ENCODE results near the gene AGAP1. TPM values are rescaled to one million over a fixed set of nuclear protein-coding genes. Genes with fewer than 3 reads are reported as not detected.
A peak's percentile ranks its signal among the peaks of the same experiment; 100 is the strongest.

AGAP1 gene
- total RNA-seq, 1 donor from 2014 or later: 47.2 TPM

- Mint-ChIP-seq H3K4me3 (ENCODE audit: low read depth) (no peak overlapping the region), H3K36me3 (ENCODE audit: insufficient read depth) (no peaks in the 10 kb centered on the region), H3K27me3 (no peaks in the 10 kb centered on the region), H3K4me1 (ENCODE audit: low read depth) (peaks cover 7% of the 10 kb centered on the region), H3K9me3 (ENCODE audit: low read depth) (peaks cover 6% of the 10 kb centered on the region), H3K27ac (no peak overlapping the region)
- DNase-seq (ENCODE audit: low spot score, unreplicated experiment): no peak
- no peak for TF ChIP-seq CTCF (IDR thresholded peaks at IDR 0.05; ENCODE audit: unreplicated experiment)
These were observed 39.4 kb downstream of the AGAP1 start for GRCh38 chr2:235533198-235533597.

GRCh38 chr2:235533616-235534385 is 40.0 kb downstream of the AGAP1 start:
- Mint-ChIP-seq H3K27me3 (no peaks in the 10 kb centered on the region), H3K4me3 (ENCODE audit: low read depth) (no peak overlapping the region), H3K36me3 (ENCODE audit: insufficient read depth) (no peaks in the 10 kb centered on the region), H3K27ac (no peak overlapping the region), H3K4me1 (ENCODE audit: low read depth) (peaks cover 7% of the 10 kb centered on the region), H3K9me3 (ENCODE audit: low read depth) (peaks cover 6% of the 10 kb centered on the region)
- no peak for TF ChIP-seq CTCF (IDR thresholded peaks at IDR 0.05; ENCODE audit: unreplicated experiment)
- no peak for DNase-seq (ENCODE audit: low spot score, unreplicated experiment)

- Mint-ChIP-seq H3K4me1 (ENCODE audit: low read depth) (peaks cover 7% of the 10 kb centered on the region), H3K27ac (peak overlapping the region; percentile 84), H3K4me3 (ENCODE audit: low read depth) (no peak overlapping the region), H3K36me3 (ENCODE audit: insufficient read depth) (no peaks in the 10 kb centered on the region), H3K9me3 (ENCODE audit: low read depth) (peaks cover 6% of the 10 kb centered on the region), H3K27me3 (no peaks in the 10 kb centered on the region)
- TF ChIP-seq CTCF (IDR thresholded peaks at IDR 0.05; ENCODE audit: unreplicated experiment): no peak
- DNase-seq (ENCODE audit: low spot score, unreplicated experiment): no peak
These were observed 41.0 kb downstream of the AGAP1 start for GRCh38 chr2:235534678-235535422.

- Mint-ChIP-seq H3K27ac (peak overlapping the region; percentile 71), H3K36me3 (ENCODE audit: insufficient read depth) (no peaks in the 10 kb centered on the region), H3K27me3 (no peaks in the 10 kb centered on the region), H3K9me3 (ENCODE audit: low read depth) (peaks cover under 1% of the 10 kb centered on the region), H3K4me1 (ENCODE audit: low read depth) (peaks cover 9% of the 10 kb centered on the region), H3K4me3 (ENCODE audit: low read depth) (no peak overlapping the region)
- no peak for DNase-seq (ENCODE audit: low spot score, unreplicated experiment)
- TF ChIP-seq CTCF (IDR thresholded peaks at IDR 0.05; ENCODE audit: unreplicated experiment): no peak
These were observed 41.7 kb downstream of the AGAP1 start for GRCh38 chr2:235535423-235536130.

- no peak for TF ChIP-seq CTCF (IDR thresholded peaks at IDR 0.05; ENCODE audit: unreplicated experiment)
- DNase-seq (ENCODE audit: low spot score, unreplicated experiment): no peak
- H3K4me3 Mint-ChIP-seq (ENCODE audit: low read depth): no peak overlapping the region
- H3K36me3 Mint-ChIP-seq (ENCODE audit: insufficient read depth): no peaks in the 10 kb centered on the region
- H3K4me1 Mint-ChIP-seq (ENCODE audit: low read depth): peaks cover 9% of the 10 kb centered on the region
- H3K27ac Mint-ChIP-seq: peak overlapping the region; percentile 12
- no peaks in the 10 kb centered on the region for H3K9me3 Mint-ChIP-seq (ENCODE audit: low read depth)
- H3K27me3 Mint-ChIP-seq: no peaks in the 10 kb centered on the region
These were observed 42.9 kb downstream of the AGAP1 start for GRCh38 chr2:235536711-235537110.

Data from progenitor cell of endocrine pancreas (in vitro differentiated cells).